ENCODE data around the gene EFNA1.

The EFNA1 gene

DNA sequence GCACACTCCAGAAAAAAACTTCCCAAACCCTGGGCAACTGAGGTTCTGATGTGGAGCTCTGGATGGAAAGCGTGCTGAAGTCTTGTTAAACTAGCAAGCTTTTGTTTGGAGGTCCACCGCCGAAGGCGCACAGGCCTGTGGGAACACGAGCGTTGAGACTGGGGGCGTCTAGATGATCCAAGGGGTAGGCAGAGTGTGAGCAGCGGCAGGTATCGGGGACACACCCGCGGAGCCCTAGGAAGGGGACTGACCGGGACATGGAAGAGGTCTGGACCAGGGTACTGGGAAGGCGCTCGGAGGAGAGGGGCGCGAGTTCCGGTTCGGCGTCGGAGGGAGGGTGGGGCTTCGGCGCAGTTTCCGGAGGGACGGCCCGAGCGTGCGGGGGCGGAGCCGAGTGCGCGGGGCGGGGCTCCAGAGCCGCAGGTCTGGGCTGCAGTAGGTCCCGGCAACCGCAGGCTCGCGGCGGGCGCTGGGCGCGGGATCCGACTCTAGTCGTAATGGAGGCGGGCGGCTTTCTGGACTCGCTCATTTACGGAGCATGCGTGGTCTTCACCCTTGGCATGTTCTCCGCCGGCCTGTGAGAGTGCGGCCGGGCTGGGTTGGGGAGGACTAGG is 7.8 kb downstream of the EFNA1 start, which contains the start of gene SLC50A1 (continued):
- TF ChIP-seq, protein P1, sequence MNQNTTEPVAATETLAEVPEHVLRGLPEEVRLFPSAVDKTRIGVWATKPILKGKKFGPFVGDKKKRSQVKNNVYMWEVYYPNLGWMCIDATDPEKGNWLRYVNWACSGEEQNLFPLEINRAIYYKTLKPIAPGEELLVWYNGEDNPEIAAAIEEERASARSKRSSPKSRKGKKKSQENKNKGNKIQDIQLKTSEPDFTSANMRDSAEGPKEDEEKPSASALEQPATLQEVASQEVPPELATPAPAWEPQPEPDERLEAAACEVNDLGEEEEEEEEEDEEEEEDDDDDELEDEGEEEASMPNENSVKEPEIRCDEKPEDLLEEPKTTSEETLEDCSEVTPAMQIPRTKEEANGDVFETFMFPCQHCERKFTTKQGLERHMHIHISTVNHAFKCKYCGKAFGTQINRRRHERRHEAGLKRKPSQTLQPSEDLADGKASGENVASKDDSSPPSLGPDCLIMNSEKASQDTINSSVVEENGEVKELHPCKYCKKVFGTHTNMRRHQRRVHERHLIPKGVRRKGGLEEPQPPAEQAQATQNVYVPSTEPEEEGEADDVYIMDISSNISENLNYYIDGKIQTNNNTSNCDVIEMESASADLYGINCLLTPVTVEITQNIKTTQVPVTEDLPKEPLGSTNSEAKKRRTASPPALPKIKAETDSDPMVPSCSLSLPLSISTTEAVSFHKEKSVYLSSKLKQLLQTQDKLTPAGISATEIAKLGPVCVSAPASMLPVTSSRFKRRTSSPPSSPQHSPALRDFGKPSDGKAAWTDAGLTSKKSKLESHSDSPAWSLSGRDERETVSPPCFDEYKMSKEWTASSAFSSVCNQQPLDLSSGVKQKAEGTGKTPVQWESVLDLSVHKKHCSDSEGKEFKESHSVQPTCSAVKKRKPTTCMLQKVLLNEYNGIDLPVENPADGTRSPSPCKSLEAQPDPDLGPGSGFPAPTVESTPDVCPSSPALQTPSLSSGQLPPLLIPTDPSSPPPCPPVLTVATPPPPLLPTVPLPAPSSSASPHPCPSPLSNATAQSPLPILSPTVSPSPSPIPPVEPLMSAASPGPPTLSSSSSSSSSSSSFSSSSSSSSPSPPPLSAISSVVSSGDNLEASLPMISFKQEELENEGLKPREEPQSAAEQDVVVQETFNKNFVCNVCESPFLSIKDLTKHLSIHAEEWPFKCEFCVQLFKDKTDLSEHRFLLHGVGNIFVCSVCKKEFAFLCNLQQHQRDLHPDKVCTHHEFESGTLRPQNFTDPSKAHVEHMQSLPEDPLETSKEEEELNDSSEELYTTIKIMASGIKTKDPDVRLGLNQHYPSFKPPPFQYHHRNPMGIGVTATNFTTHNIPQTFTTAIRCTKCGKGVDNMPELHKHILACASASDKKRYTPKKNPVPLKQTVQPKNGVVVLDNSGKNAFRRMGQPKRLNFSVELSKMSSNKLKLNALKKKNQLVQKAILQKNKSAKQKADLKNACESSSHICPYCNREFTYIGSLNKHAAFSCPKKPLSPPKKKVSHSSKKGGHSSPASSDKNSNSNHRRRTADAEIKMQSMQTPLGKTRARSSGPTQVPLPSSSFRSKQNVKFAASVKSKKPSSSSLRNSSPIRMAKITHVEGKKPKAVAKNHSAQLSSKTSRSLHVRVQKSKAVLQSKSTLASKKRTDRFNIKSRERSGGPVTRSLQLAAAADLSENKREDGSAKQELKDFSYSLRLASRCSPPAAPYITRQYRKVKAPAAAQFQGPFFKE (tag by site-specific recombination; IDR thresholded peaks at IDR 0.05; ENCODE audit: borderline replicate concordance), result no peak
- TF ChIP-seq OVOL3 (tag by site-specific recombination; IDR thresholded peaks at IDR 0.05) (no peak), BCL11A (tag by site-specific recombination; IDR thresholded peaks at IDR 0.05; ENCODE audit: low read depth) (no peak), ZNF302 (tag by site-specific recombination; IDR thresholded peaks at IDR 0.05; ENCODE audit: low read depth) (no peak), ZEB2 (tag by site-specific recombination; IDR thresholded peaks at IDR 0.05) (peak; percentile 77), ZNF202 (tag by site-specific recombination; IDR thresholded peaks at IDR 0.05; ENCODE audit: borderline replicate concordance) (no peak), ZNF76 (tag by site-specific recombination; IDR thresholded peaks at IDR 0.05; ENCODE audit: borderline replicate concordance, low read depth) (peak; percentile 62; the same call in 1 of the 2 replicates), KLF9 (tag by site-specific recombination; IDR thresholded peaks at IDR 0.05; ENCODE audit: low read depth) (peak; percentile 24; the same call in 1 of the 2 replicates), ZNF311 (tag by site-specific recombination; IDR thresholded peaks at IDR 0.05; ENCODE audit: borderline replicate concordance) (no peak), TRIM28 (IDR thresholded peaks at IDR 0.05; ENCODE audit: borderline replicate concordance, low read length) (no peak), ZNF830 (tag by site-specific recombination; IDR thresholded peaks at IDR 0.05; ENCODE audit: low read depth) (no peak), ZNF544 (tag by site-specific recombination; IDR thresholded peaks at IDR 0.05) (no peak), ZNF747 (tag by site-specific recombination; IDR thresholded peaks at IDR 0.05) (no peak), ZNF37A (tag by site-specific recombination; IDR thresholded peaks at IDR 0.05) (no peak), ZNF169 (tag by site-specific recombination; IDR thresholded peaks at IDR 0.05) (no peak), ZNF18 (tag by site-specific recombination; IDR thresholded peaks at IDR 0.05) (no peak), PBX3 (CRISPR knock-in tag; IDR thresholded peaks at IDR 0.05) (no peak), KLF17 (tag by site-specific recombination; IDR thresholded peaks at IDR 0.05) (peak; percentile 16; the same call in 1 of the 2 replicates), ZNF274 (IDR thresholded peaks at IDR 0.05; ENCODE audit: low read length) (no peak), ZNF274 (tag by site-specific recombination; IDR thresholded peaks at IDR 0.05; ENCODE audit: borderline replicate concordance) (no peak), ZNF777 (tag by site-specific recombination; IDR thresholded peaks at IDR 0.05; ENCODE audit: borderline replicate concordance) (no peak), ZNF354C (tag by site-specific recombination; IDR thresholded peaks at IDR 0.05; ENCODE audit: borderline replicate concordance, low read depth) (no peak), KLF1 (tag by site-specific recombination; IDR thresholded peaks at IDR 0.05) (peak; percentile 0; the same call in 1 of the 2 replicates), ATF2 (tag by site-specific recombination; IDR thresholded peaks at IDR 0.05; ENCODE audit: low read depth) (no peak), MEIS1 (CRISPR knock-in tag; IDR thresholded peaks at IDR 0.05; ENCODE audit: borderline replicate concordance) (no peak), ZNF629 (tag by site-specific recombination; IDR thresholded peaks at IDR 0.05) (no peak), ZNF585B (tag by site-specific recombination; IDR thresholded peaks at IDR 0.05) (no peak)
- TF ChIP-seq, protein P2, sequence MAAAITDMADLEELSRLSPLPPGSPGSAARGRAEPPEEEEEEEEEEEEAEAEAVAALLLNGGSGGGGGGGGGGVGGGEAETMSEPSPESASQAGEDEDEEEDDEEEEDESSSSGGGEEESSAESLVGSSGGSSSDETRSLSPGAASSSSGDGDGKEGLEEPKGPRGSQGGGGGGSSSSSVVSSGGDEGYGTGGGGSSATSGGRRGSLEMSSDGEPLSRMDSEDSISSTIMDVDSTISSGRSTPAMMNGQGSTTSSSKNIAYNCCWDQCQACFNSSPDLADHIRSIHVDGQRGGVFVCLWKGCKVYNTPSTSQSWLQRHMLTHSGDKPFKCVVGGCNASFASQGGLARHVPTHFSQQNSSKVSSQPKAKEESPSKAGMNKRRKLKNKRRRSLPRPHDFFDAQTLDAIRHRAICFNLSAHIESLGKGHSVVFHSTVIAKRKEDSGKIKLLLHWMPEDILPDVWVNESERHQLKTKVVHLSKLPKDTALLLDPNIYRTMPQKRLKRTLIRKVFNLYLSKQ (tag by site-specific recombination; IDR thresholded peaks at IDR 0.05; ENCODE audit: borderline replicate concordance), result no peak

Measured in HEK293 (cell line).